Stimulated activated CD4-positive, alpha-beta T cell treated with anti-CD3 and anti-CD28 coated beads, TNF-alpha, amount 100 ng/mL, for 4 hours (primary cell): ENCODE results near the gene SLC38A7.

Experiments
- DNase-seq, 3 experiments: peaks; one replicate each; pipeline ENCODE4 v3.0.0-alpha.2; 2020; ENCODE audit warnings: low read depth in 3 of 3

SLC38A7 gene

DNA sequence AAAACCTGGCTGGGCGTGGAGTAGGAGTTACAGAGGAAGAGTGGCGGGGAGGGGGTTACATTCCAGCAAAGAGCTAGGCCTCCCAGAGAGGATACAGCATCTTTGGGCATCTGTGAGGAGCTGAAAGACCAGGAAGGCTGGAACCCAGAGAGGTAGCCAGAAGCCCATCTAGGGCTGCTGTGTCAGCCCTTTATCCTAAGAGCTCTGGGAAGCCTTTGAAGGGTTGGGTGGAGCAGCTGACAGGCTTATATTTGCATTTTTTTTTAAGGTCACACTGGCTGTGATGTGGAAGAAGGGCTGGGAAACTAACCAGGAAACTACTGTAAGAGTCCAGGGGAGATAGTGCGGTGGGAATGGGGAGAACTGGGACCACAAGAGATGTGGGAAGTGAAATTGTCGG is 48.1 kb downstream of the SLC38A7 start:
- no peak for DNase-seq

DNA sequence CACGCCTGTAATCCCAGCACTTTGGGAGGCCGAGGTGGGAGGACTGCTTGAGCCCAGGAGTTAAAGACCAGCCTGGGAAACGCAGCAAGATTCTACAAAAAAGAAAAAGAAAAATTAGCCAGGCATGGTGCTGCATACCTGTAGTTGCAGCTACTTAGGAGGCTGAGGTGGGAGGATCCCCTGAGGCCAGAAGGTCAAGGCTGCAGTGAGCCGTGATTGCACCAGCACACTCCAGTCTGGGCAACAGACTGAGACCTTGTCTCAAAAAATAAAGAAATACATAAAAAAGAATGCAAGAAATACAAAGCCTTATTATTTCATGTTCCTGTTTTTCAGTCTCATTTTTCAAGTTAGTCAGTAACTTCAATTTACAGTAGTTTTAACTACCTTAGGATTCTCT is 49.1 kb downstream of the SLC38A7 start:
- DNase-seq = no peak

DNA sequence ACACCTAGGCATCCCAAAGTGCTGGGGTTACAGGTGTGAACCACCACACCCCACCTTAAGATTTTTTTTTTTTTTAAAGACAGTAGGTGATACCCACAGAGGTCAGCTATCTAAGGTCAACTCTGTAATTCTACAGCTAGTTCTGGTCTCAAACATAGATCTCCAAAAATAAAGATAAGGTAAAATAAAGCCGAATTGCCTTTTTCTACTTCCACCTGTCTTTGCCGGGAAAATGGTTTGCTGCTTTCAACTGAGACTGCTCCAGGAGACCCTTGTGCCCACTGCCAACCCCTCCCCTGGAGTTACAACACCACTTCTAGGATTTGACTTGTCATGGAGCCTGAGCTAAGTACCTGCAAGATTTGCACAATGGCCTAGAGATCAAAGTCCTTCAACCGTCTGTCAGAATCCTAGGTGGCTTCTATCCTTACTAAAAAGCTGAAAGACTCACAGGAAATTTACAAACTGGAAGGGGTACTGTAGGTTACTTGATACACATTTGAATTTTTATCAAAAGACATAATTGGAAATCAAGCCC is 50.2 kb downstream of the SLC38A7 start:
- DNase-seq = no peak

DNA sequence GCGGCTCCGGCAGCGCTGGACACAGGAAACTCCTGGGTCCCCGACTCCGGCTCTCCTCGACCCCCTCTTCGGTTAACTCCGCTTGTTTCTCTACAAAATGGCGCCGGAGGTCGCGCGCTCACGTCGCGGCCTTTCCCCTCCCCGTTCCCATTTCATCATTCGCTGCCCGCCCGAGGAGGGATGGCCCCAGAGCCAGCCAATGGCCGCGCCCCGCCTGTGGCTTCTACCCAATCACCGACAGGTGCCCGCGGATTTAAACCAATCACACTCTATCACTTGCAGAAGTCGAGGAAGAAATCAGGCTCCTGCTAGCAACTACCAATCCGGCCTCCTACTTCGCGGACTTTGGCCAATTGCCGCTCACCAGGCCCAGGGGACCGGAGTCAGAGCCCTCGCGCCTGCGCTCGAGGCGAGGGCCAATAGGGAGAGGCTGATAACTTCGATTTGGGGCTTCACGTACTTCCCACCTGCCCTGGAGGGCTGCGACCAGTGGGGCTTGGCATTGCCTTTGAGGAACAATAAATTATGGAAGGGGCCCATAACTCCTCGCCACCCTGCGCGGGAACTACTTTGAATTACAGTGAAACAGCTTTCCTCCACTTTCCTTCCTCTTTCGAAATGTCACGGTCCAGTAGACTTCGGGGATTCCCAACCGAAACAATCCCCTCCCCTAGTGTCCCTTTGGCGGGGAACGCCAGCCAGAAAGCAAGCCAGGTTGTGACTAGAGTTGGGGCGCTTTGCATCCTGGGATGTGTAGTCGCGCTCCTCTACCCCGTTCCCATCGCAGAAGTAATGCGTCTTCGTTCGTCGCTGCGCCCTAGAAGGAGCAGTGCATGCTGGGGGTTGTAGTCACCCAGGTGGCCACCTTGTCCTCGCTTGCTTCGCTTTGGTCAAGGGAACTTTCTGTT is 54.6 kb downstream of the SLC38A7 start, which contains the start of gene CNOT1:
Gene CNOT1, minus strand, starts transcription at position 94 of the 908 bp plus-strand sequence. CDS start 30,489 bp downstream, outside the sequence.
- peak; percentile 85 to 95 (median 92) for DNase-seq

DNA sequence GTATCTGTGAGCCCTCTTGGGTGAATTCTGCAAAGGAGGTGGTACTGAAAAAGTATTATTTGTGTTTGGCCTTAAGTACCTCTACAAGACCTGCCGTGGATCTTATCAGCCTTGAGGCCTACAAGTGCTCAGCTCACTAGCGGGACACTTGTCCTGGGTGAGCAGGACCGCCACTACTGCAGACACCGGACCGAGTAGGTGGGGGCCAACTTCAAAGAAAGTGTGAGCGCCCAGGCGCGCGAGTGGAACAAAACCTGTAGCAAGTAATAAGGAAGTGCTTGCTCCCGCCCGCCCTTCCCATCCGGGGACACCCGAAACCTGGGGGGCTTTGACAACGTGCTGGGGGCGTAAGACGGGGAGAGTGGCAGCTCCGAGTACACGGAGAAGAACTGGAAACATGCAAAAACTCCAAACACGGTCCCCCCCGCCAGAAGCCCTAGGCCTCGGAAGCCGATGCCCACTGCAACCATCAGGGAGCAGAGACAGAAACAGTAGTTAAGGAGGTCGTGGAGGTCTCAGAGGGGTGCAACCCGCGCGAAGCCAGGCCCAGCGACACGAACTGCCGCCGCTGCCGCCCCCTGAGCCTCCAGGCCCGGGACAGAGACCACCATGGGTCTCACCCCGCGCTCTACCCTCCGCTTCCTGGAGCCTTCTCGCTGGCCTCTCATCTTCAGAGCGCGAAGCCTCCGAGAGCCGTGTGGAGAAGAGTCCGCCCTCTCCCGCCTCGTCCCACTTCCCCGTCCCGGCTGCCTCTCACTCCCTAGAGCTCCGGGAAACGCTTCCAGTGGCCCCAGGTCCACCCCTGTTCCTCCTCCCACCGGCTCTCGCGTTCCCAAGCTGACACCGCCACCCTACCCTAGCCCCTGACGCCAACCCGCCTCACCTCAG is 55.5 kb downstream of the SLC38A7 start:
- DNase-seq = peak; percentile 18 to 32 (median 28)

DNA sequence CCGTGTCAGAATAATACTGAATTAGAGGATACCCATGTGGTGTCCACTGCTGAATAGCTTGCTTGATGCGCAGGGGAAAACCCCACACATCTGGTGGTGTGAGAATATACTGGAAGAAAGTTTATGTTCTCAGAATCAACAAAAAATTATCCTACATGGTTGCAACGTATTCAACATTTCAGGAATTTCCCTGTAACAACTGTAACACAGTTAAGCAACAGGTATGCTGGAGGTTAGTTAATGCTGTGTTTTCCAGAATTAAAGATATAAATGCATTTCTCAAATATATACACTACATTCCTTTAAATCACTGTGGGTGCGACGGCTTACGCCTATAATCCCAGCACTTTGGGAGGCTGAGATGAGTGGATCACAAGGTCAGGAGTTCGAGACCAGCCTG is 60.4 kb downstream of the SLC38A7 start:
- DNase-seq = no peak

DNA sequence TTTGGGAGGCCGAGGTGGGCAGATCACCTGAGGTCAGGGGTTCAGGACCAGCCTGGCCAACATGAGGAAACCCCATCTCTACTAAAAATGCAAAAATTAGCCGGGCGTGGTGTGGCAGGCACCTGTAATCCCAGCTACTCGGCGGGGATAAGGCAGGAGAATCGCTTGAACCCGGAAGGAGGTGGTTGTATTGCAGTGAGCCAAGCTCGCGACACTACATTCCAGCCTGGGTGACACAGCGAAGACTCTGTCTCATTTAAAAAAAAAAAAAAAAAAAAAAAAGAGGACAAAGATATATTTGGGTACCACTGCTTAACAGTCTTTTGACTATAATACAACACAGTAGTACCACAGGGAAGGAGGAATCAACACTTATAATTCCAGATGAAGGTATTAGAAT is 64.2 kb downstream of the SLC38A7 start:
- DNase-seq = no peak

DNA sequence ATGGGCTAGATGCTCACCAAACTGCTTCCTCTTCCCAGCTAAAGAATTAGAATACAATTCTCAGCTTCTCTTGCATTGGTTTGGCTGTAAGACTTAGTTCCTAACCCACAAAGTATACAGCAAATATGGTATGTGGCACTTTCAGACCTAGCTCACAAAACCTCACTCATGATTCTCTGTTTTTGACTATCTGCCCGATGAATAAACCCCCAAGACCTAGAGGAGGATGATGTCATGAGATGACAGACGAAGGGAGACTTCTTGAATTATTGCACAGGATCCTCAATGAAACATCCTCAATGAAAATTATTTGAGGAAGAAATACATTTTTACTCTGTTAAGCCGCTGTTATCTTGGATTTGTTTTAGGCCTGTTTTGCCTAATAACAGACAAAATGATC is 69.3 kb downstream of the SLC38A7 start:
- no peak for DNase-seq
